K562 (cell line): ENCODE results near the gene DCP1B. TPM values are rescaled to one million over a fixed set of nuclear protein-coding genes. Genes with fewer than 3 reads are reported as not detected.

Experiments used
- ATAC-seq: fragments of 200-7000 bp; cut with Tn5 transposase; 3 replicates; pipeline ENCODE4 v1.9.1; 2020; ENCODE audit warnings: moderate library complexity
- BruUV-seq: library from RNA; stranded (reverse); fragments of 400-500 nt; replicated peaks from 2 replicates; lab custom pipeline; 2021; lab: Mats Ljungman, UMichigan
- CTCF ChIA-PET: fragments of 300-600 bp; formaldehyde crosslinking; extraction: SDS; loops from one replicate; lab custom pipeline; 2021; ENCODE audit warnings: low intra/inter-chr PET ratio; lab: Yijun Ruan, JAX
- POLR2A ChIA-PET: fragments of 300-600, 350-650 bp; sonication (Branson Sonifier 250); formaldehyde crosslinking; extraction: SDS; loops from one replicate; lab custom pipeline; 2021; ENCODE audit warnings: antibody characterized with exemption, inconsistent platforms; lab: Yijun Ruan, JAX
- DNase-seq, 4 experiments: peaks; one replicate each; pipeline versions ENCODE4 v3.0.0 to v3.0.0-alpha.2; 2011 to 2018; ENCODE audit warnings: low spot score in 3 of 4, mixed read lengths in 3 of 4; ENCODE audit errors: extremely low read depth in 1 of 4
- FAIRE-seq: peaks from 2 replicates; lab custom pipeline; 2011; peaks lifted over from hg19 to GRCh38; lab: Jason Lieb, UNC
- H2AFZ ChIP-seq: 2 replicates; pipeline ENCODE4 v1.6.0; 2011; ENCODE audit warnings: low read depth, low read length, control low read depth, inconsistent platforms
- H3K27ac ChIP-seq: fragments of 200-600 bp; 3 replicates; pipeline ENCODE4 v1.8.0; 2011; ENCODE audit warnings: low read depth, mild to moderate bottlenecking, control low read depth, inconsistent platforms, low read length, moderate library complexity, mixed read lengths; ENCODE audit errors: extremely low read depth
- H3K27me3 ChIP-seq, 2 experiments: fragments of 300-600 bp in 1 of 2; 2 replicates in 1 of 2; 3 replicates in 1 of 2; pipeline versions ENCODE4 v1.6.0 to v1.8.0; 2011; ENCODE audit warnings: inconsistent platforms in 2 of 2, low read length in 2 of 2, mild to moderate bottlenecking in 1 of 2, mixed read lengths in 1 of 2, moderate library complexity in 1 of 2; ENCODE audit not compliant: control insufficient read depth in 2 of 2, insufficient read depth in 2 of 2
- H3K36me3 ChIP-seq: fragments of 300-600 bp; 3 replicates; pipeline ENCODE4 v1.8.0; 2011; ENCODE audit warnings: mild to moderate bottlenecking, low read length, inconsistent platforms; ENCODE audit not compliant: control insufficient read depth, insufficient read depth
- H3K4me1 ChIP-seq, 2 experiments: fragments of 200-600 bp in 1 of 2; replicated peaks in 1 of 2; 2 replicates in 1 of 2; 3 replicates in 1 of 2; pipeline versions ENCODE4 v1.5.1 to v1.8.0; 2011; ENCODE audit warnings: inconsistent platforms in 2 of 2, low read length in 2 of 2, mild to moderate bottlenecking in 1 of 2, mixed read lengths in 1 of 2, moderate library complexity in 1 of 2; ENCODE audit not compliant: control insufficient read depth in 2 of 2, insufficient read depth in 2 of 2
- H3K4me2 ChIP-seq: 2 replicates; pipeline ENCODE4 v1.6.1; 2011; ENCODE audit warnings: low read length, control low read depth, inconsistent platforms, mixed read lengths; ENCODE audit not compliant: insufficient read depth
- H3K4me3 ChIP-seq: fragments of 200-600 bp; sonication (generic), shearing (Covaris generic); 2 replicates; pipeline ENCODE4 v1.5.1; 2016; ENCODE audit warnings: control low read depth, inconsistent platforms
- H3K79me2 ChIP-seq: fragments of 200-600 bp; 3 replicates; pipeline ENCODE4 v1.8.0; 2011; ENCODE audit warnings: low read length, inconsistent platforms; ENCODE audit not compliant: control insufficient read depth, insufficient read depth
- H3K9ac ChIP-seq, 2 experiments: 2 replicates each; pipeline versions ENCODE4 v1.6.0 to v1.6.1; 2011; ENCODE audit warnings: low read depth in 2 of 2, low read length in 2 of 2, control low read depth in 1 of 2, inconsistent platforms in 1 of 2, mild to moderate bottlenecking in 1 of 2, mixed read lengths in 1 of 2; ENCODE audit not compliant: insufficient read depth in 1 of 2
- H3K9me1 ChIP-seq: one replicate; pipeline ENCODE4 v1.6.0; 2011; ENCODE audit warnings: inconsistent platforms, mild to moderate bottlenecking, low read length, moderate library complexity; ENCODE audit not compliant: control insufficient read depth, insufficient read depth
- H3K9me3 ChIP-seq: replicated peaks from 2 replicates; pipeline ENCODE4 v1.5.1; 2011; ENCODE audit warnings: low read depth, low read length, inconsistent platforms; ENCODE audit not compliant: control insufficient read depth, insufficient read depth
- H4K20me1 ChIP-seq: replicated peaks from 2 replicates; pipeline ENCODE4 v1.6.1; 2011; ENCODE audit warnings: low read length, inconsistent platforms, mixed read lengths; ENCODE audit not compliant: control insufficient read depth, insufficient read depth
- CCNT2 ChIP-seq: IDR thresholded peaks from 2 replicates; pipeline ENCODE4 v1.6.1; 2011; ENCODE audit warnings: borderline replicate concordance, low read depth, mild to moderate bottlenecking, moderate library complexity, mixed read lengths, low read length; ENCODE audit not compliant: insufficient read length; ENCODE audit errors: extremely low read depth
- RFX7 ChIP-seq: fragments of 250-450 bp; sonication (Bioruptor Pico); IDR thresholded peaks from 2 replicates; pipeline ENCODE4 v1.5.1; 2021; ENCODE audit warnings: mild to moderate bottlenecking
- ZNF79 ChIP-seq: fragments of 250-450 bp; sonication (Bioruptor Pico); IDR thresholded peaks from 2 replicates; pipeline ENCODE4 v1.4.0; 2020; ENCODE audit warnings: low read depth, mild to moderate bottlenecking, moderate library complexity
- WGBS: fragments of 100-300 bp; shearing (Covaris generic); methylation state at CpG from one replicate; pipeline ENCODE4 v1.1.6; 2016; ENCODE audit warnings: low coverage, mixed read lengths; ENCODE audit not compliant: insufficient coverage; ENCODE audit errors: missing lambda C conversion rate; 5-methylcytosine and 5-hydroxymethylcytosine counted together
- in situ Hi-C: fragments of 300-500 bp; cut with MboI; formaldehyde crosslinking; loops from 4 replicates; pipeline ENCODE4 v1.15.0; 2018; ENCODE audit warnings: inconsistent platforms, mixed read lengths
- intact Hi-C: fragments of 100-400 bp; cut with micrococcal nuclease; formaldehyde crosslinking; loops from 2 replicates; pipeline ENCODE4 v1.14.2; 2022
- polyA plus RNA-seq, 8 experiments: library from polyadenylated mRNA; depleted of rRNA in 4 of 8; stranded (reverse) in 5 of 8; unstranded in 3 of 8; fragments of >200 nt; fragmentation: Nextera tagmentation in 2 of 8; fragmentation: Illumina TruSeq in 1 of 8; extraction: Ambion mirVana in 2 of 8; extraction: Trizol in 1 of 8; gene quantifications; 2 replicates each; pipeline versions ENCODE4 v1.2.1 to v1.2.3, GENCODE V29; 2011 to 2014; ENCODE audit warnings: inconsistent platforms in 1 of 8, missing spikeins in 1 of 8
- total RNA-seq, 7 experiments: library from RNA; depleted of rRNA in 6 of 7; stranded (reverse); fragments of >200 nt in 6 of 7; fragmentation: Illumina TruSeq in 2 of 7; extraction: Trizol in 2 of 7; gene quantifications; 2 replicates each; pipeline versions ENCODE4 v1.2.1 to v1.2.3, GENCODE V29; 2011 to 2021; ENCODE audit warnings: low replicate concordance in 1 of 7

The DCP1B gene
- total and polyA plus RNA-seq, 9 of the 15 experiments (the other 6 are each of a cell fraction or from before 2014, with no cell fraction given) = 0.83 to 7.3 (median 3.4) TPM

- H3K4me3 ChIP-seq = no peak overlapping the region
- in situ Hi-C loops = no loop called here
- no peaks in the 10 kb centered on the region for H3K79me2 ChIP-seq
- ATAC-seq (no peak), FAIRE-seq (no peak), DNase-seq (no peak)
- H3K4me2 ChIP-seq = no peak overlapping the region
- H3K9me3 ChIP-seq = no peaks in the 10 kb centered on the region
- no TSS peak for BruUV-seq
- ChIA-PET POLR2A (interaction anchor here (0.6 kb wide), 1 partner anchor 146 kb away, joined by 3 read pairs; no protein-coding TSS in a partner anchor), CTCF (no interaction called here)
- 3% methylated on average over 6 of the region's 11 CpGs for WGBS
- no peaks in the 10 kb centered on the region for H3K36me3 ChIP-seq
- peaks cover 0 to 18% of the 10 kb centered on the region in 2 experiments; a peak in 1 of 5 replicates for H3K4me1 ChIP-seq
- H3K27me3 ChIP-seq = peaks cover 0 to 53% of the 10 kb centered on the region in 2 experiments; a peak in 2 of 5 replicates
- no peak overlapping the region for H2AFZ ChIP-seq
- H3K9ac ChIP-seq = no peak overlapping the region
- no peak for TF ChIP-seq ZNF79 (CRISPR knock-in tag)
- no peak for TF ChIP-seq RFX7
- TF ChIP-seq CCNT2 = no peak
- TF ChIP-seq, all 486 proteins: peak for 0
- no peaks in the 10 kb centered on the region for H3K9me1 ChIP-seq
- intact Hi-C loops = no loop called here
- H3K27ac ChIP-seq = no peak overlapping the region
- no peaks in the 10 kb centered on the region; the same call in 1 of the 2 replicates for H4K20me1 ChIP-seq
Measured at GRCh38 chr12:1929241-1929984, 74.8 kb downstream of the DCP1B start.
